Loucy (cell line): ENCODE data around the gene RPL29.

Source experiments
- H2AFZ ChIP-seq: fragments of 200-600 bp; sonication (generic); 2 replicates; pipeline ENCODE4 v1.6.0; 2016; ENCODE audit warnings: antibody characterized with exemption, mild to moderate bottlenecking, low read length, moderate library complexity
- H3F3A ChIP-seq: fragments of 200-600 bp; 2 replicates; pipeline ENCODE4 v1.6.0; 2016; ENCODE audit warnings: antibody characterized with exemption, low read depth, mild to moderate bottlenecking
- H3K27me3 ChIP-seq: fragments of 200-600 bp; sonication (generic); 2 replicates; pipeline ENCODE4 v1.6.1; 2014; ENCODE audit warnings: low read length, mild to moderate bottlenecking; ENCODE audit not compliant: insufficient read depth, poor library complexity, severe bottlenecking
- H3K36me3 ChIP-seq: fragments of 200-600 bp; sonication (generic); 2 replicates; pipeline ENCODE4 v1.6.1; 2016; ENCODE audit warnings: low read length; ENCODE audit not compliant: insufficient read depth
- H3K4me1 ChIP-seq: fragments of 200-600 bp; sonication (generic); 2 replicates; pipeline ENCODE4 v1.5.1; 2014; ENCODE audit warnings: low read length, mild to moderate bottlenecking; ENCODE audit not compliant: insufficient read depth, poor library complexity, severe bottlenecking
- H3K4me2 ChIP-seq: fragments of 200-600 bp; sonication (generic); 2 replicates; pipeline ENCODE4 v1.6.0; 2014; ENCODE audit warnings: antibody characterized with exemption, low read length, low read depth, mild to moderate bottlenecking; ENCODE audit not compliant: poor library complexity, severe bottlenecking
- H3K4me3 ChIP-seq: fragments of 200-600 bp; sonication (generic); 2 replicates; pipeline ENCODE4 v1.5.1; 2014; ENCODE audit warnings: low read length, mild to moderate bottlenecking, mixed read lengths; ENCODE audit not compliant: poor library complexity, severe bottlenecking
- H3K79me2 ChIP-seq: fragments of 200-600 bp; sonication (generic); 2 replicates; pipeline ENCODE4 v1.6.1; 2014; ENCODE audit warnings: low read length; ENCODE audit not compliant: insufficient read depth
- H3K9ac ChIP-seq: fragments of 200-600 bp; sonication (generic); 2 replicates; pipeline ENCODE4 v1.6.0; 2014; ENCODE audit warnings: mild to moderate bottlenecking, low read depth, low read length, moderate library complexity; ENCODE audit not compliant: poor library complexity, severe bottlenecking
- H3K9me2 ChIP-seq: fragments of 200-600 bp; sonication (generic); replicated peaks from 2 replicates; pipeline ENCODE4 v1.6.1; 2016; ENCODE audit warnings: low read depth, low read length, mixed read lengths
- H3K9me3 ChIP-seq: fragments of 200-600 bp; sonication (generic); 2 replicates; pipeline ENCODE4 v1.6.1; 2014; ENCODE audit warnings: mild to moderate bottlenecking, antibody characterized with exemption, low read length, low read depth; ENCODE audit not compliant: insufficient read depth
- H4K20me1 ChIP-seq: fragments of 200-600 bp; sonication (generic); 2 replicates; pipeline ENCODE4 v1.6.0; 2014; ENCODE audit warnings: antibody characterized with exemption, low read length, mild to moderate bottlenecking; ENCODE audit not compliant: insufficient read depth, poor library complexity, severe bottlenecking
- EZH2phosphoT487 ChIP-seq: fragments of 200-600 bp; IDR thresholded peaks from 2 replicates; pipeline ENCODE4 v1.6.1; 2018; ENCODE audit warnings: antibody characterized with exemption, mild to moderate bottlenecking, moderate library complexity, borderline replicate concordance
- TF ChIP-seq, protein P1 (sequence below): fragments of 200-600 bp; sonication (generic); conservative IDR thresholded peaks from 2 replicates; pipeline ENCODE4 v1.5.1; 2014; ENCODE audit warnings: mild to moderate bottlenecking, antibody characterized with exemption, low read length

RPL29 gene

DNA sequence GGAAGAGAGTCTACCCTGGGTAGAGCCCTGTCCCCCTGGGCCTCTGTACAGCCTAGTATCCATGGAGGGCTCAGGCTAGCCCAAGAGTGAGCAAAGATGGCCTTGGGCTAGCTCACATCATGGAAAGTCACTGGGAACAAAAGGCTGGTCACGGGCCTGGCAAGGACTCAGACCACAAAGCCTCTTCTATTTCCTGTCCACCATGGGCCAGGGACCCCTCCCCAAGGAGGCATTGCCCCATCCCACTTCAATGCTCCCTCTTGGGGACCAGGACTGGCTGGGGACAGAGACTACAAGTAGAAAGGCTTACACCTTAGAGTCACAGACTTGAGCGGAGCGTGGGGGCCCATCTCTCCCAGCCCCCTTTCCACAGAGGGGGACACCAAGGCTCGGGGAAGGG is 43.7 kb upstream of the RPL29 start:
- no peaks in the 10 kb centered on the region for H3K36me3 ChIP-seq
- H3K9me3 ChIP-seq, result no peaks in the 10 kb centered on the region
- H2AFZ ChIP-seq, result no peak overlapping the region
- peaks cover 3% of the 10 kb centered on the region for H3K4me1 ChIP-seq
- no peaks in the 10 kb centered on the region for H3F3A ChIP-seq
- H3K4me3 ChIP-seq, result no peak overlapping the region
- TF ChIP-seq EZH2phosphoT487, result no peak
- TF ChIP-seq, protein P1, sequence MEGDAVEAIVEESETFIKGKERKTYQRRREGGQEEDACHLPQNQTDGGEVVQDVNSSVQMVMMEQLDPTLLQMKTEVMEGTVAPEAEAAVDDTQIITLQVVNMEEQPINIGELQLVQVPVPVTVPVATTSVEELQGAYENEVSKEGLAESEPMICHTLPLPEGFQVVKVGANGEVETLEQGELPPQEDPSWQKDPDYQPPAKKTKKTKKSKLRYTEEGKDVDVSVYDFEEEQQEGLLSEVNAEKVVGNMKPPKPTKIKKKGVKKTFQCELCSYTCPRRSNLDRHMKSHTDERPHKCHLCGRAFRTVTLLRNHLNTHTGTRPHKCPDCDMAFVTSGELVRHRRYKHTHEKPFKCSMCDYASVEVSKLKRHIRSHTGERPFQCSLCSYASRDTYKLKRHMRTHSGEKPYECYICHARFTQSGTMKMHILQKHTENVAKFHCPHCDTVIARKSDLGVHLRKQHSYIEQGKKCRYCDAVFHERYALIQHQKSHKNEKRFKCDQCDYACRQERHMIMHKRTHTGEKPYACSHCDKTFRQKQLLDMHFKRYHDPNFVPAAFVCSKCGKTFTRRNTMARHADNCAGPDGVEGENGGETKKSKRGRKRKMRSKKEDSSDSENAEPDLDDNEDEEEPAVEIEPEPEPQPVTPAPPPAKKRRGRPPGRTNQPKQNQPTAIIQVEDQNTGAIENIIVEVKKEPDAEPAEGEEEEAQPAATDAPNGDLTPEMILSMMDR, result no peak
- H3K9me2 ChIP-seq, result no peaks in the 10 kb centered on the region
- no peak overlapping the region for H3K9ac ChIP-seq
- H3K79me2 ChIP-seq, result no peaks in the 10 kb centered on the region
- no peak overlapping the region for H3K4me2 ChIP-seq
- H3K27me3 ChIP-seq, result no peaks in the 10 kb centered on the region
- no peaks in the 10 kb centered on the region for H4K20me1 ChIP-seq

DNA sequence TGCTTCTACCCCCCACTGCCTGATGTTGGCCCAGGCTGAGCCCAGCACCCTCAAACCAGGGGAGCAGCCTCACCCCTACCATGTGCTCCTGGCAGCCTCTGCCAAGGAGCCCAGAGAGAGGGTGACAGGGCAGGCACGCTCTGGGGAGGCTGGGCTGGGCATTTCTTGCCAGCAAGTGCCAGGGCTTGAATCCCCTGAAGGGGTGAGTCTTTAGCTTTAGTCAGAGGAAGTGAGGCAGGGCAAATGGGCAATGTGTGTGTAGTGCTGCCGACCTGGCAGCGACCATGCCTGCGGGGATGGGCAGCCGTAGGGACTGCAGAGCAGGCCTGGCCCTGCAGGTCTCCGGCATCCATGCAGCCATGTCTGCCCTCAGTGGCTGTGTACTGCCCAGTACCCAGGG is 42.5 kb upstream of the RPL29 start:
- Histone ChIP-seq H3K4me2 (no peak overlapping the region), H3K9me2 (no peaks in the 10 kb centered on the region), H3K36me3 (no peaks in the 10 kb centered on the region), H3K27me3 (no peaks in the 10 kb centered on the region), H4K20me1 (no peaks in the 10 kb centered on the region), H3K9me3 (no peaks in the 10 kb centered on the region), H3F3A (no peaks in the 10 kb centered on the region), H3K4me3 (no peak overlapping the region), H2AFZ (no peak overlapping the region), H3K9ac (no peak overlapping the region), H3K79me2 (no peaks in the 10 kb centered on the region), H3K4me1 (peaks cover 3% of the 10 kb centered on the region)
- TF ChIP-seq, protein P1, result no peak
- no peak for TF ChIP-seq EZH2phosphoT487

DNA sequence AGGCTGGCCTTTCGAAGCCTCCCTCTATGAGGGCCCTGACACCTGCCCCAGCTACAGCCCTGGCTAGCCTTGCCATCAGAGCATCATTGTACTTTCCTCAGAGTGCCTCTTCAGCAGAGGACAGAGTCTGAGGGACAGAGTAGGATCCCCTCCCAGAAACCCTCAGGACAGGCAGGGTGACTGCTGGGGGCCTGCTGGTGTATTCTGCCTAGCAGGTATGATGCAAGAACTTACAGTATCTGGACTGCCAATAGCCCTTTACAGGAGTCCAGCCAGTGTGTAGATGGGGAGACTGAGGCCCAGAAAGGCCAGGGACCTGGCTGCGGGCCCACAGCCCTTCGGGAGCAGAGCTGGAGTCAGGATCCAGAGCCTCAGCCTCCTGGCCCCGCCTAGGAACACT is 41.6 kb upstream of the RPL29 start:
- no peak overlapping the region for H3K9ac ChIP-seq
- H4K20me1 ChIP-seq, result no peaks in the 10 kb centered on the region
- no peaks in the 10 kb centered on the region for H3K9me2 ChIP-seq
- H2AFZ ChIP-seq, result no peak overlapping the region
- no peaks in the 10 kb centered on the region for H3F3A ChIP-seq
- peaks cover 3% of the 10 kb centered on the region for H3K4me1 ChIP-seq
- no peaks in the 10 kb centered on the region for H3K9me3 ChIP-seq
- TF ChIP-seq EZH2phosphoT487, result no peak
- TF ChIP-seq, protein P1, result no peak
- no peaks in the 10 kb centered on the region for H3K79me2 ChIP-seq
- no peak overlapping the region for H3K4me2 ChIP-seq
- no peaks in the 10 kb centered on the region for H3K36me3 ChIP-seq
- no peak overlapping the region for H3K4me3 ChIP-seq
- no peaks in the 10 kb centered on the region for H3K27me3 ChIP-seq
